MV-4-11 (cell line): ENCODE data around the gene ANO4.
"Not testable (repeated sequence)": the region's sequence is repeated elsewhere in the genome, so short reads cannot be mapped to it uniquely, and the experiment has no call there.

Experiments used
- DNase-seq: peaks from one replicate; lab custom pipeline; 2025; lab: John Stamatoyannopoulos, UW

The ANO4 gene

GRCh38 chr12:101044512-101045059 is 250.0 kb downstream of the ANO4 start:
- no peak for DNase-seq

GRCh38 chr12:101045486-101046464 is 251.2 kb downstream of the ANO4 start:
- no peak for DNase-seq

- no peak for DNase-seq
Observed at GRCh38 chr12:101047652-101048051, 253.1 kb downstream of the ANO4 start.

- no peak for DNase-seq
Observed at GRCh38 chr12:101050631-101051030, 256.1 kb downstream of the ANO4 start.

- no peak for DNase-seq
Observed at GRCh38 chr12:101051151-101051550, 256.6 kb downstream of the ANO4 start.

GRCh38 chr12:101051901-101052550 is 257.4 kb downstream of the ANO4 start:
- no peak for DNase-seq

GRCh38 chr12:101053203-101053602 is 258.6 kb downstream of the ANO4 start:
- no peak for DNase-seq

- DNase-seq, result no peak
Observed at GRCh38 chr12:101055940-101056339, 261.4 kb downstream of the ANO4 start.

- DNase-seq, result not testable (repeated sequence)
Observed at GRCh38 chr12:101062508-101062907, 267.9 kb downstream of the ANO4 start.

GRCh38 chr12:101064721-101065120 is 270.1 kb downstream of the ANO4 start:
- no peak for DNase-seq

GRCh38 chr12:101066489-101066888 is 271.9 kb downstream of the ANO4 start:
- DNase-seq, result no peak

- no peak for DNase-seq
Observed at GRCh38 chr12:101068402-101068801, 273.8 kb downstream of the ANO4 start.

- DNase-seq, result no peak
Observed at GRCh38 chr12:101068836-101069235, 274.3 kb downstream of the ANO4 start.

- no peak for DNase-seq
Observed at GRCh38 chr12:101074940-101075680, 280.5 kb downstream of the ANO4 start.

- DNase-seq, result no peak
Observed at GRCh38 chr12:101076921-101077320, 282.3 kb downstream of the ANO4 start.

- DNase-seq, result no peak
Observed at GRCh38 chr12:101077791-101078528, 283.4 kb downstream of the ANO4 start.

- no peak for DNase-seq
Observed at GRCh38 chr12:101078536-101079285, 284.1 kb downstream of the ANO4 start.

- no peak for DNase-seq
Observed at GRCh38 chr12:101082706-101083105, 288.1 kb downstream of the ANO4 start.

GRCh38 chr12:101086490-101087135 is 292.0 kb downstream of the ANO4 start:
- DNase-seq, result no peak

GRCh38 chr12:101087920-101088319 is 293.3 kb downstream of the ANO4 start:
- no peak for DNase-seq
